Osteoblast (primary cell): ENCODE measurements around the gene STUB1. TPM values are rescaled to one million over a fixed set of nuclear protein-coding genes. Genes with fewer than 3 reads are reported as not detected.

Source experiments
- DNase-seq: peaks from one replicate; pipeline ENCODE4 v3.0.0; 2011; ENCODE audit warnings: low spot score, mixed read lengths; ENCODE audit not compliant: insufficient read length; ENCODE audit errors: missing footprints
- H2AFZ ChIP-seq: 2 replicates; pipeline ENCODE4 v1.6.0; 2011; ENCODE audit warnings: mild to moderate bottlenecking, low read length
- H3K27ac ChIP-seq: 2 replicates; pipeline ENCODE4 v1.5.1; 2011; ENCODE audit warnings: mild to moderate bottlenecking, low read depth, low read length, moderate library complexity
- H3K27me3 ChIP-seq: 2 replicates; pipeline ENCODE4 v1.6.0; 2012; ENCODE audit warnings: mild to moderate bottlenecking, control low read depth, inconsistent platforms, low read length, moderate library complexity; ENCODE audit not compliant: insufficient read depth
- H3K36me3 ChIP-seq: 2 replicates; pipeline ENCODE4 v1.5.1; 2011; ENCODE audit warnings: mild to moderate bottlenecking, low read length, control low read depth, moderate library complexity; ENCODE audit not compliant: insufficient read depth
- H3K4me1 ChIP-seq: 2 replicates; pipeline ENCODE4 v1.5.1; 2011; ENCODE audit warnings: mild to moderate bottlenecking, low read length, control low read depth, moderate library complexity; ENCODE audit not compliant: insufficient read depth
- H3K4me2 ChIP-seq: 2 replicates; pipeline ENCODE4 v1.6.0; 2011; ENCODE audit warnings: mild to moderate bottlenecking, low read length; ENCODE audit not compliant: insufficient read depth
- H3K4me3 ChIP-seq: fragments of 200-600 bp; sonication (generic); 3 replicates; pipeline ENCODE4 v1.5.1; 2012; ENCODE audit warnings: mild to moderate bottlenecking, low read length, inconsistent platforms; ENCODE audit not compliant: insufficient read depth
- H3K79me2 ChIP-seq: 2 replicates; pipeline ENCODE4 v1.6.0; 2012; ENCODE audit warnings: mild to moderate bottlenecking, low read length, control low read depth, inconsistent platforms; ENCODE audit not compliant: insufficient read depth
- H3K9me3 ChIP-seq: 2 replicates; pipeline ENCODE4 v1.5.1; 2011; ENCODE audit warnings: low read depth, low read length, control low read depth
- H4K20me1 ChIP-seq: 2 replicates; pipeline ENCODE4 v1.6.0; 2012; ENCODE audit warnings: mild to moderate bottlenecking, low read length, control low read depth; ENCODE audit not compliant: insufficient read depth
- total RNA-seq: library from RNA; depleted of rRNA; stranded (reverse); fragments of >200 nt; gene quantifications from 2 replicates; pipeline ENCODE4 v1.2.3, GENCODE V29; 2012
- TF ChIP-seq, protein P1 (sequence below): IDR thresholded peaks from 2 replicates; pipeline ENCODE4 v1.5.1; 2011; ENCODE audit warnings: mild to moderate bottlenecking, low read depth, low read length, moderate library complexity; ENCODE audit errors: extremely low read depth

The STUB1 gene
- total RNA-seq, 1 donor, result 102 TPM

DNA sequence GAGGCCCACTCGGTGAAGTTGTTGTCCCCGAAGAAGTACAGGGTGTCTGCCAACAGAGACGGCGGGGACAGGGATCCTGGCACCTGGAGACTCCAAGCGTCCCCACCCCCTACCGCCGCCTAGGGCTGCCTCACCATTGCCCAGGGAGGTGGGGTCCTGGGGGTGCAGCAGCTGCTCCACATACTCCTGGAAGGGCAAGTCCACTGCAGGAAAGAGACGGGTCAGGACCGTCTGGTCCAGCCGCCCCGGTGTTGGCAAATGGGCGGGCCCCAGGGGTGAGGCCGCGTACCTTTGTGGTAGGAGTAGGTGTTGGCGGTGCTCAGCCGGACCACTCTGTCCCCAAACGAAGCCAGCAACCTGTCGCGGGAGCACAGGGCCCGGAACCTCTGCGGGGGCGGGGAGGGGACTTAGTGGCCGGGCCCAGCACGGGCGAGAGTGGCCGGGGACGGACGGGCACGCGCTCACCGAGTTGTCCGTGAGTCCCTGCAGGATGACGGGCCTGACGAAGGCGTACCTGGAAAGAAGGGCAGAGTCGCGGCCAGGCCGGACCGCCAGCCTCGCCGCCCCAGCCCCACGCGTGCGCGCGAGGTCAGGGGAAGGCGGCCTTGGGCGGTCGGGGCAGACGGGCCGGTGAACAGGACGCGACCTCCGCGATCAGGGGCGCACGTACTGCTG is 3.3 kb downstream of the STUB1 start:
- no peak for DNase-seq
- no peaks in the 10 kb centered on the region for H3K9me3 ChIP-seq
- H3K27ac ChIP-seq, result no peak overlapping the region
- H2AFZ ChIP-seq, result no peak overlapping the region
- peaks cover 34% of the 10 kb centered on the region for H4K20me1 ChIP-seq
- H3K27me3 ChIP-seq, result no peaks in the 10 kb centered on the region
- H3K4me2 ChIP-seq, result peak overlapping the region; percentile 86
- H3K4me1 ChIP-seq, result peaks cover 26% of the 10 kb centered on the region
- H3K36me3 ChIP-seq, result peaks cover 23% of the 10 kb centered on the region
- H3K79me2 ChIP-seq, result peaks cover 40% of the 10 kb centered on the region
- TF ChIP-seq, protein P1, sequence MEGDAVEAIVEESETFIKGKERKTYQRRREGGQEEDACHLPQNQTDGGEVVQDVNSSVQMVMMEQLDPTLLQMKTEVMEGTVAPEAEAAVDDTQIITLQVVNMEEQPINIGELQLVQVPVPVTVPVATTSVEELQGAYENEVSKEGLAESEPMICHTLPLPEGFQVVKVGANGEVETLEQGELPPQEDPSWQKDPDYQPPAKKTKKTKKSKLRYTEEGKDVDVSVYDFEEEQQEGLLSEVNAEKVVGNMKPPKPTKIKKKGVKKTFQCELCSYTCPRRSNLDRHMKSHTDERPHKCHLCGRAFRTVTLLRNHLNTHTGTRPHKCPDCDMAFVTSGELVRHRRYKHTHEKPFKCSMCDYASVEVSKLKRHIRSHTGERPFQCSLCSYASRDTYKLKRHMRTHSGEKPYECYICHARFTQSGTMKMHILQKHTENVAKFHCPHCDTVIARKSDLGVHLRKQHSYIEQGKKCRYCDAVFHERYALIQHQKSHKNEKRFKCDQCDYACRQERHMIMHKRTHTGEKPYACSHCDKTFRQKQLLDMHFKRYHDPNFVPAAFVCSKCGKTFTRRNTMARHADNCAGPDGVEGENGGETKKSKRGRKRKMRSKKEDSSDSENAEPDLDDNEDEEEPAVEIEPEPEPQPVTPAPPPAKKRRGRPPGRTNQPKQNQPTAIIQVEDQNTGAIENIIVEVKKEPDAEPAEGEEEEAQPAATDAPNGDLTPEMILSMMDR, result no peak
- H3K4me3 ChIP-seq, result peak overlapping the region; percentile 76

DNA sequence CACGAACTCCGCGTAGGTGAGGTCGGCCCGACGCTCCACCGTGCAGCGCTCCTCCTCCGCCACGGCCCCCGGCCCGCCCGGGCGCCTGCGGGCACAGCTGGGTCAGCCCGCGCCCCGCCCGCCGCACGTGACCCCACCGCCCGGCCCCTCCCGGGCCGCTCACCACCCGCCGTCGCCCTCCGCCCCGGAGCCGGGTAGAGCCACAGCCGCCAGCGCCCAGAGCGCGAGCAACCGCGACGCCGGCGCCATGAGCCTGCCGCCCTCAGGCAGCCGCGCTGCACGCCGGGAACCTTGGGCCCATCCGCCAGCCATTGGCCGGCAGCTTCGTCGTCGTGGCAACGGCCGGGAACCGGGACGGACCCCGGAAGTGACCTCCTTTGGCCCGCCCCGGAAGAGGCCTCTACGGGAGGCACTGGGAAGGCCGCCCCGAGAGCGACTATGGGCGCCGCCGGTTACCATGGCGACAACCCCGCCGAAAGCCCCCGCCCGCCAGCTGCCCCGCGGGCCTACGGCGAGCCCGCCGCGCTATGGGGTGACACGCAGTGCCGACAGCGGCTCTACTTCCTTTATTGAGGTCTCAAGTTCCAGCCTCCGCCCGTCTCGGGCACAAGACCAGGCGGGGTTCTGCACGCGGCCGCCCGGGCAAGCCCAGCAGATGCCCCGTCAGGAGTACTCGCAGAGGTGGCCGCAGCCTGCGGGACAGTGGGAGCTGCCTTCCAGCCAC is 4.0 kb downstream of the STUB1 start, which contains the start of gene JMJD8:
Gene JMJD8 (minus strand): TSS at position 264 of the 724 bp plus-strand sequence. CDS start 15 bp downstream, at position 249.
- Histone ChIP-seq H3K27ac (peak within 1 kb of the TSS; percentile 65), H3K4me3 (peak within 1 kb of the TSS; percentile 76), H3K9me3 (no peaks in the 10 kb centered on the region), H2AFZ (peak within 1 kb of the TSS; percentile 56), H3K79me2 (peaks cover 47% of the 10 kb centered on the region), H3K4me2 (peak within 1 kb of the TSS; percentile 86), H4K20me1 (peaks cover 29% of the 10 kb centered on the region), H3K36me3 (peaks cover 23% of the 10 kb centered on the region), H3K4me1 (peaks cover 26% of the 10 kb centered on the region), H3K27me3 (no peaks in the 10 kb centered on the region)
- TF ChIP-seq, protein P1, result no peak
- peak; percentile 100 for DNase-seq

DNA sequence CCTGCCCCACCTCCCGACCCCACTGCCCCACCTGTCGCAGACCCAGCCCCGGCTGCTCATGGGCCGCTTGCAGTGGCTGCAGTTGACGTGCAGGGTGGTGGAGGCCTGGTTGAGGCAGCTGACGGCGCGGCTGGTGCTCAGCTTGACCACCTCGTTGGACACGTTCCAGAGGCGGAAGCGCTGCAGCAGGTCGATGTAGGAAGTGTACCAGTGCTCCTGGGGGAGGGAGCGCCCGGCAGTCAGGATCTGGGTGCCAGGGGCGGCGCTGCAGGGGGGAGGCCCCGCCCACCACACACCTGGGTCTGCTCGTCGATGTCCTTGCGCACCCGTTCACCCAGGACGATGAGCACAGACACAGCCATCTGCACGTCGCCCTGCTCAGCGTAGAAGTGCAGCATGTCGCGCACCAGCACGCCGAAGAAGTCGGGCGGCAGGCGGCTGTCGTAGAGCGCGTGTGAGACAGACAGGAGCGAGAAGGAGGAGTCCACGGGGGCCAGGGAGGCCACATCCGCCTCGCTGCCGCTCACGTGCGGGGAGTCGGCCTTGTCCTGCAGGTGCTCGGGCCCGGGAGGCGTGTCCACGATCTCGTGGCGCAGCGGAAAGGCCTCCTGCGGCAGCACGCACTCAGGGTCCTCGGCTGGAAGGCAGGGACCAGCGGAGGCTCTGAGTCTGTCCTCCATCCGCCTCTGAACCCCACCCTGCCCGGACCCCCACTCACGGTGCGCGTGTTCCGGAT is 4.9 kb downstream of the STUB1 start:
- no peak overlapping the region for H2AFZ ChIP-seq
- H3K9me3 ChIP-seq, result no peaks in the 10 kb centered on the region
- peaks cover 29% of the 10 kb centered on the region for H4K20me1 ChIP-seq
- peaks cover 55% of the 10 kb centered on the region for H3K79me2 ChIP-seq
- TF ChIP-seq, protein P1, result no peak
- H3K4me3 ChIP-seq, result no peak overlapping the region
- peaks cover 30% of the 10 kb centered on the region for H3K4me1 ChIP-seq
- DNase-seq, result no peak
- peak overlapping the region; percentile 86 for H3K4me2 ChIP-seq
- peaks cover 23% of the 10 kb centered on the region for H3K36me3 ChIP-seq
- no peak overlapping the region for H3K27ac ChIP-seq
- H3K27me3 ChIP-seq, result no peaks in the 10 kb centered on the region
